ENCODE measurements around the gene GPR25.

The GPR25 gene

GRCh38 chr1:200889571-200889970 lies 16.8 kb downstream of the GPR25 start:
- no peak for TF ChIP-seq CTCF (conservative IDR thresholded peaks at IDR 0.05; ENCODE audit: low read depth, low read length)
- no peak for DNase-seq (ENCODE audit: low read depth)
- no peak overlapping the region for H3K4me3 ChIP-seq (ENCODE audit: low read length)

GRCh38 chr1:200890027-200890426 lies 17.2 kb downstream of the GPR25 start:
- no peak for TF ChIP-seq CTCF (conservative IDR thresholded peaks at IDR 0.05; ENCODE audit: low read depth, low read length)
- no peak overlapping the region for H3K4me3 ChIP-seq (ENCODE audit: low read length)
- DNase-seq (ENCODE audit: low read depth): no peak

- H3K4me3 ChIP-seq (ENCODE audit: low read length): peak overlapping the region; percentile 63
- peak; percentile 69 for TF ChIP-seq CTCF (conservative IDR thresholded peaks at IDR 0.05; ENCODE audit: low read depth, low read length)
- DNase-seq (ENCODE audit: low read depth): no peak
These were observed 18.3 kb downstream of the GPR25 start for GRCh38 chr1:200890818-200891773.

GRCh38 chr1:200891774-200892157 lies 19.0 kb downstream of the GPR25 start:
- peak overlapping the region; percentile 63 for H3K4me3 ChIP-seq (ENCODE audit: low read length)

GRCh38 chr1:200892546-200892945 lies 19.8 kb downstream of the GPR25 start:
- no peak for DNase-seq (ENCODE audit: low read depth)
- H3K4me3 ChIP-seq (ENCODE audit: low read length): no peak overlapping the region
- no peak for TF ChIP-seq CTCF (conservative IDR thresholded peaks at IDR 0.05; ENCODE audit: low read depth, low read length)

More at GRCh38 chr1:200891774-200892157, 19.0 kb downstream of the GPR25 start:
- no peak for DNase-seq (ENCODE audit: low read depth)
- no peak for TF ChIP-seq CTCF (conservative IDR thresholded peaks at IDR 0.05; ENCODE audit: low read depth, low read length)

GRCh38 chr1:200892958-200893357 lies 20.2 kb downstream of the GPR25 start:
- TF ChIP-seq CTCF (conservative IDR thresholded peaks at IDR 0.05; ENCODE audit: low read depth, low read length): no peak
- no peak overlapping the region for H3K4me3 ChIP-seq (ENCODE audit: low read length)
- DNase-seq (ENCODE audit: low read depth): no peak

- TF ChIP-seq CTCF (conservative IDR thresholded peaks at IDR 0.05; ENCODE audit: low read depth, low read length): no peak
- DNase-seq (ENCODE audit: low read depth): no peak
- H3K4me3 ChIP-seq (ENCODE audit: low read length): no peak overlapping the region
These were observed 20.7 kb downstream of the GPR25 start for GRCh38 chr1:200893411-200893901.
